ENCODE data around the gene CEP85L. TPM values are rescaled to one million over a fixed set of nuclear protein-coding genes. Genes with fewer than 3 reads are reported as not detected.

The CEP85L gene
- total and polyA plus RNA-seq, 2 of the 4 experiments (the other 2 are of a cell fraction) = 2.3 to 25.6 TPM

DNA sequence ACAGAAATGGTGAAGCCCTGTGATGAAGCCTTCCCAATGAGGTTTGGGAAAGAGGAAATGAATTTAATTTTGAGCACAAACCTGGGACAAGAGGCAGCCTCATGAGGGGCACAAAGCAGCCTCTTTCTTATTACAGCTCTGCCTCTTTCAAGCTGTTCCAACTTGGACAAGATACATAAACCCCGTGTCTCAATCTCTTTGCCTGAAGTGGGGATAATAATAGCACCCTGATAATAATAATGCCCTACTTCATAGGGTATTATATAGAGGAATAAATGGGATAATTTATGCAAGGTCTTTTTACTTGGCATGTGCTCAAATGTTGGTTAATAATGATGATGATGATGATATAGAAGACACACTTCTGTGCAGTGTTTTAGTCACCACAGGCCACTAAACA lies 194.4 kb downstream of the CEP85L start:
- Histone ChIP-seq H2BK120ac (ENCODE audit: low read depth, low read length) (no peak overlapping the region), H2BK15ac (ENCODE audit: low read depth, low read length) (no peak overlapping the region), H2AK5ac (ENCODE audit: low read depth, low read length) (no peak overlapping the region), H3K27me3 (ENCODE audit: control insufficient read depth, insufficient read depth, low read length) (no peaks in the 10 kb centered on the region), H3K14ac (replicated peaks; ENCODE audit: low read depth, low read length) (no peak overlapping the region), H3K36me3 (ENCODE audit: control insufficient read depth, insufficient read depth, low read length) (no peaks in the 10 kb centered on the region), H2AK9ac (replicated peaks; ENCODE audit: low read depth, low read length, poor library complexity) (no peak overlapping the region), H3K56ac (ENCODE audit: extremely low read depth, insufficient read depth, low read length) (no peak overlapping the region), H2AFZ (replicated peaks; ENCODE audit: low read length, poor library complexity) (no peak overlapping the region), H3K79me1 (ENCODE audit: low read depth in 1 of 2, low read length in 2 of 2) (no peaks in the 10 kb centered on the region), H4K8ac (ENCODE audit: low read depth in 2 of 2, low read length in 2 of 2) (no peak overlapping the region), H3K4me1 (ENCODE audit: control insufficient read depth, insufficient read depth, low read length) (no peaks in the 10 kb centered on the region), H3K9me3 (ENCODE audit: control insufficient read depth, insufficient read depth, low read length) (peaks cover 22% of the 10 kb centered on the region), H3K4me3 (ENCODE audit: insufficient read depth, low read depth, low read length) (no peak overlapping the region), H3K9me1 (ENCODE audit: insufficient read depth, low read length) (no peaks in the 10 kb centered on the region), H2BK5ac (ENCODE audit: low read depth, low read length, poor library complexity, severe bottlenecking) (no peak overlapping the region), H4K91ac (ENCODE audit: insufficient read depth, low read depth, low read length) (no peak overlapping the region), H3K27ac (ENCODE audit: insufficient read depth, low read length) (no peak overlapping the region), H3K9ac (ENCODE audit: low read depth, low read length) (no peak overlapping the region), H4K5ac (ENCODE audit: low read depth, low read length) (no peak overlapping the region), H3K23ac (ENCODE audit: low read depth, low read length) (no peak overlapping the region), H3K18ac (ENCODE audit: low read depth, low read length) (no peak overlapping the region), H2BK20ac (ENCODE audit: low read depth, low read length) (no peak overlapping the region), H3K4me2 (ENCODE audit: low read depth, low read length) (no peak overlapping the region), H3K4ac (ENCODE audit: low read depth, low read length) (no peak overlapping the region), H4K20me1 (ENCODE audit: insufficient read depth, low read length) (no peaks in the 10 kb centered on the region)
- DNase-seq = no peak
- dilution Hi-C loops (cut with HindIII; ENCODE audit: low sequenced_read_pairs, unreplicated experiment) = no loop called here
- intact Hi-C loops (cut with micrococcal nuclease) = no loop called here
- ChIA-PET CTCF (no interaction called here), POLR2A (ENCODE audit: unreplicated experiment) (no interaction called here)
- no peak for ATAC-seq (ENCODE audit: low read depth)
- no CpG with 5 or more reads among the region's 1 CpG for WGBS, 2 experiments (ENCODE audit: extremely low coverage in 2 of 2, insufficient read length in 1 of 2)
- no TSS peak for BruUV-seq (replicated peaks)
- in situ Hi-C loops (cut with MboI; ENCODE audit: low sequenced_read_pairs) = no loop called here
- TF ChIP-seq RFX5 (IDR thresholded peaks at IDR 0.05; ENCODE audit: low read depth, low read length) (no peak), MAFK (IDR thresholded peaks at IDR 0.05; ENCODE audit: low read depth, low read length) (no peak), USF2 (IDR thresholded peaks at IDR 0.05; ENCODE audit: low read depth, low read length) (no peak), NFE2L2 (IDR thresholded peaks at IDR 0.05; ENCODE audit: low read depth, low read length) (no peak), POLR2A (IDR thresholded peaks at IDR 0.05; ENCODE audit: low read depth, low read length) (no peak), BHLHE40 (IDR thresholded peaks at IDR 0.05; ENCODE audit: low read depth, low read length) (no peak), RAD21 (IDR thresholded peaks at IDR 0.05; ENCODE audit: low read length) (no peak)
- TF ChIP-seq, protein P1, sequence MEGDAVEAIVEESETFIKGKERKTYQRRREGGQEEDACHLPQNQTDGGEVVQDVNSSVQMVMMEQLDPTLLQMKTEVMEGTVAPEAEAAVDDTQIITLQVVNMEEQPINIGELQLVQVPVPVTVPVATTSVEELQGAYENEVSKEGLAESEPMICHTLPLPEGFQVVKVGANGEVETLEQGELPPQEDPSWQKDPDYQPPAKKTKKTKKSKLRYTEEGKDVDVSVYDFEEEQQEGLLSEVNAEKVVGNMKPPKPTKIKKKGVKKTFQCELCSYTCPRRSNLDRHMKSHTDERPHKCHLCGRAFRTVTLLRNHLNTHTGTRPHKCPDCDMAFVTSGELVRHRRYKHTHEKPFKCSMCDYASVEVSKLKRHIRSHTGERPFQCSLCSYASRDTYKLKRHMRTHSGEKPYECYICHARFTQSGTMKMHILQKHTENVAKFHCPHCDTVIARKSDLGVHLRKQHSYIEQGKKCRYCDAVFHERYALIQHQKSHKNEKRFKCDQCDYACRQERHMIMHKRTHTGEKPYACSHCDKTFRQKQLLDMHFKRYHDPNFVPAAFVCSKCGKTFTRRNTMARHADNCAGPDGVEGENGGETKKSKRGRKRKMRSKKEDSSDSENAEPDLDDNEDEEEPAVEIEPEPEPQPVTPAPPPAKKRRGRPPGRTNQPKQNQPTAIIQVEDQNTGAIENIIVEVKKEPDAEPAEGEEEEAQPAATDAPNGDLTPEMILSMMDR (conservative IDR thresholded peaks at IDR 0.05; ENCODE audit: low read depth, low read length) = no peak
